CD4-positive, alpha-beta T cell treated with Interferon alpha-2 for 1 hour (primary cell): ENCODE results near the gene SIDT2.
"Not testable (repeated sequence)": the region's sequence is repeated elsewhere in the genome, so short reads cannot be mapped to it uniquely, and the experiment has no call there.

Experiments
- DNase-seq, 2 donors: peaks; one replicate each; pipeline ENCODE4 v3.0.0-alpha.2; 2020 to 2022

SIDT2 gene

DNA sequence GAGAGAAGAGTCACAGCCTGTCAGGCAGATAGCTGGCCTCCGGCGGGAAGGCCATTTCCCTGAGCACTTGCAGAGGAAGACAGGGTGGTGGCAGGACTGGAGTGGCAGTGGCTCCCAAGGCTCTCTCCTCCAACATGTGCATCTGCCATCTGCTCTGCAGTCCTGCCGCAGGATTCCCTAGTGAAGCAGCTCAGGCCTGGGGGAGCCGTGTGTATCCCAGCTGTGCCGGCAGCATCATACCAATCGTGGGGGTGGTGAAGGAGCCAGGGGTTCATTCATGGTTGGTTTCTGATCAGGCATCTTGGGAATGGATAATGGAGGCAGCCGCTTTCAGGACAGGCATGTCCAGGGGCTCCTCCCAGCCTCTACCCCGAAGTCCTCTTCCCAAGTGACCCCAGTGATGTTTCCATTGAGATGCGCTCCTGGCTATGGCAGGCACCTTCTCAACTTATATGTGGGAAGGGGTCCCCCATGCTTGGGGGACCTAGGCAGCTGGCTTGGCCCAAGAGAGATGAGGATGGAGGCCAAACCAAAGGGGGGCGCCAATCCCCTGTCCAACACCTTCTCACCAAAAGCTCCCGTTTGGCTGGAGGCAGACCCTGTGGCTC, 26.8 kb downstream of the SIDT2 start:
- DNase-seq, result no peak

DNA sequence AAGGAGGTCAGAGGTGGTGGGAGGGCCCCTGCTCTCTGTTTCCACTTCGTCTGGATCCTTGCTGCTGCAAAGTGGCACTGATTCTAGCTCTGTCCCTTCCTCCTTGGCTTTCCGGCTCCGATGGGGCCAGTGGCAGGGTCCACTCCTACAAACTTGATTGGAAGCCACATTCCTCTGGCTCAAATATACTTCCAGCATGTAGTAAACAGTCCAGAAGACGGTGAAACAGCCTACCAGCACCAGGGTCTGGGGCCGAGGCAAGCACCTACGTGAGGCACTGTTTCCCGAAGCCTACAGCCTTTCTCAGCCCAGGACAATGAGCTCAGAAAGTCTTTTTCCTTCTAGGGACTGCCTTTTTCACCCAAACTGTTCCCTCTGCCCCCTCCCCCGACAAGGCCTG, 27.6 kb downstream of the SIDT2 start:
- not testable (repeated sequence) for DNase-seq

DNA sequence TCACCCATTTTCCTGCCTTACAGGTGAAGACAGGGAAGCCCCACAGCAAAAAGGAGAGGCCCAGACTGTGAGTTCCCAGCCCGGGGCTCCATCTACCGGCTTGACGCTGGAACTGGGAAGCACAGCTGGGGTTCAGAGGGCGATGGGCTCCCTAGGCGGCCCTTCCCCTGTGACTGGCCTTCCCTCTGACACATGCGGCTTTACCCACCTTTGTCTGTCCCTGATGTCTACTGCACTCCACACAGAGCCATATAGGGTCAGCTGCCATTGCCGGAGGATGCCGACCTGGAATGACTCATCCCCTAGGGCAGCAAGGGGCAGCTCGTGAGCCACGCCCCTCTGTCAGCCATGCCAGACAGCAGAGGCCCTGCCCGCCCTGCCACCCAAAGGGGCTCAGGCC, 28.3 kb downstream of the SIDT2 start:
- not testable (repeated sequence) for DNase-seq

DNA sequence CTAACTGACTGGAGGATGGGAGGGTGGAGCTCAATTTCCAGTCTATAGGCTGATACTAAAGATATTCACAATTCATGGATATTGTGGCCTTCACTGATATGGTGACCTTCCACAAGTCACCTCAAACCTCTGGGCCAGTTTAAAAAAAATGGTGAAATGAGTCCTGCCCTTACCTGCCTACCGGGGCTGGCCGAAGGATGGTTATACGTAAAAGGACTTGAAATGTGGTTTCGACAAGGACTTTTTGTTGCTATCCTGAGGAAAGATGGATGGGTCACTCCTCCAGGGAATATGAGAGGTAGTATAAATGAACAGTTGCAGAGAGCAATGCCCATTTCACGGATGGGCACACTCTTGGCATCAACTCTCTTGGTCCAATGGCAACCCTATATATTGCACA, 28.9 kb downstream of the SIDT2 start:
- not testable (repeated sequence) for DNase-seq

DNA sequence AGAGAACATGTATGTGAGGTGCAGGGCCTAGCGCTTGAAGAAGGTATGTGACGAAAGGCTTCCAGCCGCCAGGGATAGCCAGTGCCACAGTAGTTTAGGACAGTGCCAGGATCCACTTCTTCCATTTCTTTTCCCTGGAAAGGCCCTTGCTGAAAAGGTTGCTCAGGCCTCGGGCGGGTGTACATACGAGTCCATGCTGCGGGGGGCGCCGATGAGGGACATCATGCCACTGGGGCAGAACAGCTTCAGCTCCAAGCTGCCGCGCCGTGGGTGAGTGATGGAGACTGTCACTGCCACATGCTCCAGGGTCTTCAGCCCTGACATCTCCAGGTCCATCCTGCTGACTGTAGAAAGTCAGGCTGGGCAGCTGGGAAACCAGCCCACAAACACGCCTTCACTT, 30.2 kb downstream of the SIDT2 start:
- not testable (repeated sequence) for DNase-seq

DNA sequence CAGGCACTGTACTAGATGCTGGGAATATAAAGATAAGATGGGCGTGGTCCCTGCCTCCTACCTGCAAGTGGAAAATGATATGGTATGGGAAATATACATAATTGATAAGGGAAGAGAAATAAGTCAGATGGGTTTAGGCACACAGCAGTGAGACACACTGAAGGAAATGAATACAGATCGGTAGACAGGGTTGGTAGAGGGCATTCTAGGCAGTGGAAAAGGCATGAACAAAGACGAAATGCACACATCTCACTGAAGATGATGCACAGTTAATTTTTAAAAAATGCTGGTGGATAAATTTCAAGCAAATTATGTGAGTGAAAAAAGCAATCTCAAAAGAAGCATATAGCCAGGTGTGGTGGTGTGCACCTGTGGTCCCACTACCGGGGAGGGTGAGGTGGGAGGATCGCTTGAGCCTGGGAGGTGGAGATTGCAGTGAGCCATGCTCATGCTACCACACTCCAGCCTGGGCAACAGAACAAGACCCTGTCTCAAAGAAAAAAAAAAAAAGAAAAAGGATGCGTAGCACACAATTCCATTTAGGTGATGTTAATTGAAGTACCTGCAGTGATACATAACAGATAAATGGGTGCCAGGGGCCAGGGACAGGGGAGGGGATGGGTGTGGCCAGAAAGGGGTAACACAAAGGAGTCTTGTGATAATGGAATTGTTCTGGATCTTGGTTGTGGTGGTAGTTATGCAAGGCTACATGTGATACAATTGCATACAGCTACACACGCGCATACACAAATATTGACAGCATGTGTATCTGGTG, 31.0 kb downstream of the SIDT2 start:
- not testable (repeated sequence) for DNase-seq

DNA sequence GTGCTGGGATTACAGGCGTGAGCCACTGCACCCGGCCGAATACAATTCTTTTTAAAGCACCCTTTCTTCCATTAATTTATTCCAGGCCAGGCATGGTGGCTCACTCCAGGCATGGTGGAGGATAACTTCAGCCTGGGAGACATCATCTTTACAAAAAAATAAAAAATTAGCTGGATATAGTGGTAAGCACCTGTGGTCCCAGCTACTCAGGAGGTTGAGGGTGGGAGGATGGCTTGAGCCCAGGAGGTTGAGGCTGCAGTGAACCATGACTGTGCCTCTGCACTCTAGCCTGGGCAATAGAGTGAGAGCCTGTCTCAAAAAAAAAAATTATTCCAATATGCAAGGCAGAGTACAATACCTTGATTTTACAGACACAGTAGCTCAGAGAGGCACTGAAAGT, 32.1 kb downstream of the SIDT2 start:
- no peak for DNase-seq

DNA sequence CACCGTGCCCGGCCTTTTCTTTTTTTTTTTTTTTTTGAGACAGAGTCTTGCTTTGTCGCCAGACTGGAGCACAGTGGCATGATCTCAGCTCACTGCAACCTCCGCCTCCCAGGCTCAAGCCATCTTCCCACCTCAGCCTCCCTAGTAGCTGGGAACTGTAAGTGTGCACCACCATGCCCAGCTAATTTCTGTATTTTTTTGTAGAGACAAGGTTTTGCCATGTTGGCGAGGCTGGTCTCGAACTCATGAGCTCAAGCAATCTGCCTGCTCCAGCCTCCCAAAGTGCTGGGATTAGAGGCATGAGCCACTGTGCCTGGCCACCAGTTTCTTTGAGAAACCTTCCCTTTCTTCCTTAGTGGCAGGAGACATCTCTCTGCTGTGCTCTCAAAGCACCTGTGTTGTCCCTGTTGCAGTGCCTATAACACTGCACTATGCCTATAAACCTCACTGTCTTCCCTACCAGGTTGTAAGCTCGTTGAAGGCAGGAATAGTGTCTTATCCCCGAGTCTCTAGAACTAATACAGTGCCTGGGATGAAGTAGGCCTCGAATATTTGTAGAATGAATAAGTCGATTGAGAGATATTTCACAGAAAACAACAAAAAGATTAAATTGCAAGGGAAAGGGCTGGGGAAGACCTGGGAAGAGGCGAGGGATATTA, 34.3 kb downstream of the SIDT2 start:
- DNase-seq, result no peak

DNA sequence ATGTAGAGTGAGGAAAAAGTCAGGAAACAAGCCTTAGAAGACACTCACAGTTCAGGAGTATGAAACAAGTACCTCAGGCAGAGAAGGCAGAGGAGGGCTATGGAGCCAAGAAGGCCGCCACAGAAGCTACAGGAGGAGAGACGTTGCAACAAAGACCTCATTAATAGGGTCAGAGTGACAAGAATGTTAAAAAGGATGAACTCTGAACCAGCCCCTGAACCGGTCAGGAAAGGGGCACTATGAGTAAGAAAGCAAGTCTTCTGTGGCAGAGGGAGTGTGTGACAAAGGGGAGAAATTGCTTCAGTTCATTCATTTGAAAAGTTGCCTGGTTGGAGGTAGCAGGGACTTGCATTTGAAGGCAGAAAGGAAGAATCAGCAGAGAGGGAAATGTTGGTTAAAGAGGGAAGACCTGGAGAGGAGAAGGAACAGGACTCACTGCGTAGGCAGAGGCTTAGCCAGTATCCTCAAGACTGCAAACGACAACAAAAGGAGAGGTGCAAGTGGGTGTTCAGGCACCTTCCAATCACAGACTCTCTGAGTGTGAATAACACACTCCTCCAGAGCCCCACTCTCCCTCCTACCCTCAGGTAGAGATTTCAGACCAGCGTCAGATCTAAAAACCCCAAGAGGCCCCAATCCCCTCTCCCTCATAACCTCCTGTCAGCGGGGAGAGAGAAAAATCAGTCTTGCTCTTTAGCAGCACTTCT, 36.0 kb downstream of the SIDT2 start:
- DNase-seq, result no peak

DNA sequence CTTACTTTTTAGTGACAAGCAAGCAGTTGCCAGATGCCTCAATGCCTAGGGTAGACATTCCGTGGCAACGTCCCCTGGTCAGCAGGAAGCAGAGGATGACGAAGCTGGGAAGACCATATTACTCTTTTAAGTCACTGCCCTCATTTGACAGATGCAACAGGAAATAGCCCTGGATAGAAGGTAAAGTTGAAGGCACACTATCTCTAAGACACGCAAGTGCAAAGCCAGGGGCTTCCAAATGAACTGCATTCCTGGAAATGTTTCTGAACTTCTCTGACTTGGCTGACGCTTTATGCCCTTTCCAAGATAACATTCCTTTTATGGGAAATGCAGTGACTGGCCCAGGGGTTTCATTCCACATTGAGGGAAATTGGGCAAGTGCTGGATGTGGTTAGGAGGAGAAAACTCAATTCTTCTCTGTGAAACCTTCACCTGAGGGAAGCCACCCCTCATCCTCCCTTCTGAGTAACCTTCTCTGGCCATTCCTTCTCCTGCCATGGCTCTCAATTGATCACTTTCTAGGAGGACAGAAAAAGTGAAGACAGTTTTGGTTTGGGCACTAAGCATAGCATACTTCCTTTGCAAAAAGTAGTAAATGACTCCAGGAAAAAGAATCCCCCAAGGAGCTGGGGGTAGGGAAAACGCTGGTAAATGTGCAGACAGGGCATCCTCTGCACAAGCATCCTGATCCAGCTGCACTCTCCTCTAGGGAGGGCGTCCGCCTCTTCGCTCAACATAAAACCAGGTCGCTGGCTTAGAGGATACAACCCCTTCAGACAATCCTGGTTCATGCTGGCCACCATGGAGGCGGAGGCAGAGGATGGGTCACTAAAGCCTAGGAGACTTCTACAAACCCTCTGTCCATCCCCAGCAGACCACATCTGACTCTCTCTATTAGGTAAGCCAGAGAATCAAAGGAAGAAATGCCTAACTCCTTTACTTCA, 38.9 kb downstream of the SIDT2 start:
- DNase-seq, result no peak

DNA sequence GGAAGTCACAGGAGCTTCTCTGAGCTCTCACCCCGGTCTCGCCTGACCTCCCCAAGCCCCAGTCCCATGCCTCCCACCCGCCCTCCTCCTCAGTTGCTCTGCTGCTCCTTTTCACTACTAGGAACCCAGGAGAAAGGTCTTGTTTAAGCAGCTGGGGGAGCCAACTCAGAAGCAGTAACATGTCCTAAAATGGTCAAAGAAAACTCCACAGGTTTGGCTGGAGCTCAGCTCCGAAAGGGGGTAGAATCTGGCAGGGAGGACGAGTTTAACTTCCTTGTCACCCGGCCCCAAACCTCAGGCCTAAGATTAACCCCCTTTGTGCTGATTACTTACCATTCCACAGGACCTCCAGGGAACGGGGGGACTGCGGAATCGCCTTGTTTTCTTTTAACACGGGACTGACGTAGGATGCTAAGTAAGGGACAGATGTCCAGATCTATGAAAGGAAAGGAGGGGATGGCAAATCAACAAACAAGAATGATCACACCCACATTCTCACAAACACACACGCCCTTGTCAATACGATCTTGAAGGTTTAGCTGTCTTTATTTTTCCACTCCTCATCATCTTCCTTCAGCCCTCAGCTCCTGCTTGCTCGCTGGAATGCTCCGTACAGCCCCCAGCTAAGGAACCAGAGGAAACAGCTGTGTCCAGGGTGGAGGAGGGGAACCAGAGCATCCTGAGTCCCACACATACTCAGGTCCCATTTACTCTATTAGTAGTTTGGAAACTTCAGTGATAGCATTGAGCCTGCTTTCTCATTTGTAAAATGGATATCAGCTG, 39.8 kb downstream of the SIDT2 start:
- no peak for DNase-seq

DNA sequence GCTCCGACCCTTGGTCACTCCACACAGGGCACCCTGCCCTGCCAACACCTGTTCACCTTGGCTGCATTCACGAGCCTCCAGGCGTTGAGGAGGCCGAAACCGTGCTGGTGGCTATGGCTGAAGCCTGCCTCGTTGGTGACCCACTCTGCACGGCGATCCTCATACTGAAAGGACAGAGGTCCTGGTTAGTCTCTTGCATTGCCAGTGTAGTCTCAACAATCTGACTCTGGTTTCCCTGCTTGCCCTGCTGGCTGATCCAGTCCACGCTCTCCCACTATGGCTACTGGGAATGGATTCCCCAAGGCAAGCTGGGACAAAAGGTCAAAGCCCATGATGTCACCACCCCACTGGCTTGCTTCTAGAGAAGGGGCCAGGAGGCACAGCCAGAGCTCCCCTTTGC, 40.5 kb downstream of the SIDT2 start:
- no peak for DNase-seq

DNA sequence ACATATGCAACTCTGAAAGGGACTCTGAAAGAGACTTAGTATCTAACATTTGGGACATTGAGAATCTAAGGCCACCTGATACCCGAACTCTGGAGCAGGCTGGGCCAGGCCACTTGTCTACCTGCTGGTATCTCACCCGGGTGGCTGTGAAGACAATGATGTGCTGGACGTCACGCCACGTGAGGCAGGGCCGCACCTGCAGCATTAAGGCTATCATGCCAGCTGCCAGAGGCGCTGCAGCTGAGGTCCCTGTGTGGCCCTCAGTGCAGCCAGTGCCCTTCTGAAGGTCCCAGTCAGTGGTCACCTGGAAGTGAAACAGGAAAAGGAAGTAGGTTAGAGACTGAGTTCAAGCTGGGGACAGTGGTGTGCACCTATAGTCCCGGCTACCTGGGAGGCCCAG, 40.9 kb downstream of the SIDT2 start:
- DNase-seq, result no peak

DNA sequence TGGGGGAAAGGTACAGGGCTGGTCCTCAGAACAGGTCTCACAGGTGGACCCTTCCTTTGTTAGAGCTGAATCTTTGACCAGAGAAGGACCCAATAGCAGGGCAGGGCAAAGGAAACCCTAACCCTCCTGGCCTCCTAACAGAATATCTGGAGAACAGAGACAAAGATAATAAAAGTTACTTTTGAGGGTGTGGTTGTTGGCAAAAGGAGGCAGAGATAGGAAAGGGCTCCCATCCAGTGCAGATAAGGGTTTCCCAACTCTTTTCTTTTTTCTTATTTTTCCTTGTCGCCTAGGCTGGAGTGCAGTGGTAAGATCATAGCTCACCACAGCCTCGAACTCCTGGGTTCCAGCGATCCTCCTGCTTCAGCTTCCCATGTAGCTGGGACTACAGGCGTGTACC, 41.5 kb downstream of the SIDT2 start:
- no peak for DNase-seq

DNA sequence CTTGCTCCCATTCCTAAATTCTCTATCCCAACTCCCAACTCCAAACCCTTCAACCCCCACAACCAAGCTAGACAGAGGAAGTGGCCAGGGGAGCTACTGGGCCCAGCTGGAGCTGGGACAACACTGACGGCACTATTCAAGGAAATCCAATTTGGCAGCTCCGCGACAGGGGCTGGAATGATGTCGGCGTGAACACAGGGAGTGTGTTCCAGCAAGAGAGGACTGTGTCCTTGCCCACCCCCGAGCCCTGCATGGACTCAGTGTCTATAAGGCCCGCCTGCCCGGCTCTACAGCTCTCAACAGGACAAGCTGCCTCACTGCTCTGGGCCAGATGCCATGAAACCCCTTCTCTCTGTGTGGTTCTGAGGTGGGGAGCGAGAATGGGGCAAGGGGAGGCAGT, 42.0 kb downstream of the SIDT2 start:
- no peak for DNase-seq

DNA sequence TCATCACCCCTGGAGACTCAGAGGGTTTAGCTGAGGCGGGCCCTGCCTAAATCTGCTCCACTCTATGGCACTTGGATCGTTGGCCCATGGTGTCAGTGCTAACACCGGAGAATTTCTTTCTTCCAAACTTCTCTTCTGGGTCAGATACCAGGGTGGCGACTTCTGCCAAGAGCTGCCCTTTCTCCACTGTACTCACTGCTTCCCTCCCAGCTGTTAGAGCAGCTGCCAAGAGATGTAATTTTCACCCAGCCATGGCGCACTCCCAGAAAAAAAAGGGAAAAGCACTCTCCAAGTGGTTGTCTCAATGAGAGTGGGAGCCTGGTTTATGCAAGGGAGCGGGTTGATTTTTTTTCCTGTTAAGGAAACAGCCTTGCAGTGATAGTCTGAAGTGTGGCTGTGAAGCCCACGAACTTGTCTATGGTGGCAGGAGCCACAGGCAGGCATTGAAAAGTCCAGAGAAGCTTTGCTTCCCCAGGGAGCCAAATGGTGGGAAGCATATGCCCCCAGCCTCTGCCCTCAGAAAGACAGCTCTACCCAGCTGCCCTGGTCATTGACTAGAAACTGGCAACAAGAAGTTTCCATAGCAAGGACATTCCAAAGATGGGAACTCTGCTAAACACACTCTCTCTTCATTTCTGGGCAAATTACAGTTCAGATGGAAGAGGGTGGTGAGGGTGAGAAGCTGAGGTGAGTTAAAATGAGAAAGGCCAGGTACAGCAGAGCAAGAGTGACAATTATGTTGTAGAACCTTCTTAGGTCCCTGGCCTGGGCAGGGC, 42.6 kb downstream of the SIDT2 start:
- no peak for DNase-seq

DNA sequence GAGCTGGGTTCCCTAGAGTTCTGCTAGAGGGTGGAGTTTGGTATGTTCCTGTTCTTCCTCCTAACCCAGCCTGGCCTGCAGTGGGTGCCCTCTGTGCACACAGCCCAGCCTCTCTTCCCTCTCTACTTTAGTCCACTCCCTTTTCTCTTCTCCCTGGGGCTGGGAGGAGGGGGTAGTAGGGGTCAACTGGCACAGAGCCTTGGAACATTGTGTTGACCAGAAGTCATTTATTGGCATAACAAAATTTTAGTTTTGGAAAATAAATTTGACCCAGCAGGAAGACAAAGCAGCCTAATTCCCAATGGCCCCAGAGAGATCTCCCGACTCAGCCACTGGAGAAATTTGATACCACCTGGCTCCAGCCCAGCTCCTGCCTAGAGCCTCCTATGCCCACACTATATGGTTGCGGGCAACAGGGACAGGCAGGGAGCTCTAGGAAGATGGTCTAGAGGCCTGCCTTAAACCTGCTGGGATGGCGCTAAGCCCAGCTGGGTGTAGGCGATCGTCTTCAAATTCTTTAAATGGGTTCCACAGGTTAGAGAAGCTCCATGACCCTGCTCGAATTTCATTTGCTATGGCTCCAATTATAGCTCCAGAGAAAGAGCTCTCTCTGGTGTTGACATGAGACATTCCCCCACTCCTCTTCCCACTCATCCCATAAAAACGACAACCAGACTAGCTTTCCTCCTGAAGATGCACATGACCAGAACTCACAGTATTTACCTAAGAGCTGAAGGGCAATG, 43.4 kb downstream of the SIDT2 start:
- DNase-seq, result no peak

DNA sequence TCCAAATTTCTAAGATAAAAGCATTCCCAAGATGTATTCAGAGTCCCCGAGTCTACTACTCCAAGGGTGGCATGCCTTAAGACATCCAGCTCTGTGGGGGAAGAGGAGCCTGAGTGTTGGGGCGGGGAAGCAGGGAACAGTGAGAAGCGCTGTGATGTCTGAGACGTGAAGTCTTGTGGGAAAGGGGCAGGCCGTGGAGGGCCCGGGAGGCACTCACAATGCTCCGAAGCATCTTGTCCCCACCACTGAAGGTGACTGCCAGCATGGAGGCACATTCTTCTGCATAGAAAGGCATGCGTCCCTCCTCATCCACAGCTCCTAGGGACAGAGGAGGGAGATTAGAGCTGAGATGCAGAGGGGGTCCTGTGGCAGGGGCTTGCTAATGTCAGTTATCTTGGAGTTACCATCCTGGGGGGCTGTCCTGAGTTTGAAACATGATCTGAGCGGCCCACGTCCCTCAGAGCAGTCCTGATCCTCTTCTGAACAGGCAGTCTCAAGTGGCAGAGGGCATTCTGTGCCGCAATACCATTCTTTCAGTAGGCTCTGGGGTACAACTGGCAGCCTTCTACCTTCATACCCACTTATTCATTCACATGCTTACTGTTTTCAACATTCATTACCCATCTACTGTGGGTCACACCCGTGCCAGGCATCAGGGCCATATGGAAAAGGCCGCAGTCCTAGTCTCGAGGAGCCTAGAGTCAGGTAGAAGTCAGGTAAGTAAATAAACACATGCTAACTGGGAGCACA, 44.6 kb downstream of the SIDT2 start:
- no peak for DNase-seq
